Stimulated activated naive CD4-positive, alpha-beta T cell treated with Interleukin-2 at 50 U/mL for 16 hours (primary cell): ENCODE data around the gene PRDX5.
A peak's percentile ranks its signal among the peaks of the same experiment; 100 is the strongest.

ENCODE experiments used
- DNase-seq: peaks from one replicate; lab custom pipeline; 2025; lab: John Stamatoyannopoulos, UW

PRDX5 gene

DNA sequence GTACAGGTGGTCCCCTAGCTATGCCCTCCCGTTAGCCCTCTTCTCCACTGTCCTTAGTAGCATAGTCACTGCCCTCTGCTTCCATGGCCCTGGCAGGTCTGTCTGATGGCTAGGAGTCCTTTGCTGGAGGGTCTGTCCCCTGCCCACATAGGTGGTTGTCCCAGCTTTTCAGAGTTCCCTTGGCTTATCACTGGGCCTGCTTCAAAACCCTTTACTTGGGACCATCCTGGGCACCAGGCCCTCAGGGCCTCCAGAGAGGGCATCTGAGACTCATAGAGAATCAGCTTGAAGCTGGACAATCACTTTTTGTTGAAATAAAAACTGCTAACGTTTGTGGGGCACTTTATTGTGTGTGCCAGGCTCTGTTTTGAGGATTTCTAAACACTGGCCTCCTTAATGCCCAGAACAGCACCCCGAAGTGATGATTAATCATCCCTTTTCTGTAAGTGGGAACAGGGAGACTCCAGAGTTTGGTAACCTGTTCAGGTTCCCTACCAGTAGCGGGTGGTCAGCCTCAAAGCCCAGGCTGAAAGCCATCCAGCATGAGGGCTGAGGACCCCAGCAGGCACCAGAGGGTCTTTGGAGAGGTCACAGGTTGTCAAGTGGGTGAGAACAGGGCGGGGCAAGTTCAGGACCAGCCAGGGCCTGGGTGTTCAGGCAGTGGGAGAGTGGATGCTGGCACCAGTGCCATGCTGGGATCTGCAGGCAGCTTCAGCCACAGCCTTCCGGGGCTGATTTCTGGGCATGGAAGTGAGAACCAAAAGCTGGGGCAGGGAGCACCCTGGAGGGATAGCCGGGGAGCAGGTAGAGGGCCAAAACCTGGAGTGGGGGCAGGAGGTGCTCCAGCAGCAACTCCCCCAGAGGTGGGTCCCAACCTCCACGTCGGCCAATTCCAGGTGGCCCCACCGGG lies 27.3 kb upstream of the PRDX5 start:
- DNase-seq = no peak

- no peak for DNase-seq
Observed at GRCh38 chr11:64291262-64291751, 26.6 kb upstream of the PRDX5 start, which contains the start of gene KCNK4. Gene KCNK4, plus strand, starts transcription at chr11:64291302. Its CDS starts 1,717 bp downstream, at chr11:64293019.

DNA sequence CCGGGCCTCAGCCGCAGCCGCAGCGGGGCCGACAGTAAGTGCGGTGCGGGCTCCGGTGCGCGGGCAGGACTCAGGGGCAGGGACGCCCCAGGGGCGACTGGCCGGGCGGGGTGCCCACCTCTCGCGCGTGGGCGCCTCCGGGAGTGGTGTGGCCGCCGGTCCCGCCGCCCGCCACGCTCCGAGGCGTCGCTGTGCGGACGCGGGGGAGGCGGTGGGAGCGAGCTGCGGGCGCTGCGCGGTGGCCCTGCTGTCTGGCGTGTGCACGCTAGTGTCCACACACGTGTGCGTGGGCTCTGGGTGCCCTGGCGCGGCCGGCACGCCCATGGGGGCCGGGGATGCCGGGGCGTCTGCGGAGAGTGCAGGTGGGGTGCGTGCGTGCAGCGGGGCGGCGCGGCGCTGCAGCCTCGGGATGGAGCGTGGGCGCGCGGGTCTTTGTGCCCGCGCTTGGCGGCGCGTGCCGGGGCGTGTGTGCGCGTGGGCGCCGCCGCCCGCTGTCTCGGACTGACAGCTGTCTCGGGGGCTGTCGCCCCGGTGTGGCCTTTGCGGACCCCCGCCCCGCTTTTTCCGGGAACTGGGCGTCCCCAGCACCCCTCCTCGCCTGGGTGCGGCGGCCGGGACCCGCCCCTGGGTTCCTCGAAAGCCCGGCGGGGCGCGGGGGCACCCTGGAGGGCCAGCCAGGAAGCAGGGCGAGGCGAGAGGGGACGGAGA lies 26.0 kb upstream of the PRDX5 start:
- no peak for DNase-seq

DNA sequence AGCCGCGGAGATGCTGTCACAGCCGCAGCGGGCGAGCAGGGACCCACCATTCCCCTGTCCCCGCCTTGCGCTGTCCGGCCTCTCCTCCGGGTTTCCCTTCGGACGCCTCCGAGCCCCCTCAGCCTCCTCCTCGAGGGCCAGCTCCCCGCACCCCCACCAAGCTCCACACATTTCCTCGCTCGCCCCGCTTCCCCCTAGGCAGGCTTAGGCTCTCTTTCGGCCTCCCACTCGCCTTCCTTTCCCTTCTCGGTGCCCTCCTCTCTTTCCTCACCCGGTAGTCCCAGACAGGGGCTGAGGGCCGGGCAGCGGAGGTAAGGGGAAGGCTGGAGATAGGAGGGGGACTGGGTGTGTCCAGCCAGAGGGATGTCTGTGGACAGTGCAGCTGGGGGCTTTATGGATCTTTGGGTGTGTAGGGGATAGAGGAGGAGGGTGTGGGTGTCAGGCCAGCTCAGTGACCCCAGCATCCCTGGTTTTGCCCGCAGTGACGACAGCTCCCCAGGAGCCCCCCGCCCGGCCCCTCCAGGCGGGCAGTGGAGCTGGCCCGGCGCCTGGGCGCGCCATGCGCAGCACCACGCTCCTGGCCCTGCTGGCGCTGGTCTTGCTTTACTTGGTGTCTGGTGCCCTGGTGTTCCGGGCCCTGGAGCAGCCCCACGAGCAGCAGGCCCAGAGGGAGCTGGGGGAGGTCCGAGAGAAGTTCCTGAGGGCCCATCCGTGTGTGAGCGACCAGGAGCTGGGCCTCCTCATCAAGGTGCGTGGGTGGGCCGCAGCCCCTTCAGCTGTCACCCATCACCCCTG lies 25.3 kb upstream of the PRDX5 start:
- no peak for DNase-seq

- no peak for DNase-seq
Observed at GRCh38 chr11:64294774-64295173, 23.1 kb upstream of the PRDX5 start.

GRCh38 chr11:64295760-64296159 lies 22.2 kb upstream of the PRDX5 start:
- DNase-seq = no peak

- no peak for DNase-seq
Observed at GRCh38 chr11:64296236-64296635, 21.7 kb upstream of the PRDX5 start.

GRCh38 chr11:64296830-64297698 lies 20.9 kb upstream of the PRDX5 start:
- no peak for DNase-seq

GRCh38 chr11:64297699-64298358 lies 20.1 kb upstream of the PRDX5 start:
- no peak for DNase-seq

DNA sequence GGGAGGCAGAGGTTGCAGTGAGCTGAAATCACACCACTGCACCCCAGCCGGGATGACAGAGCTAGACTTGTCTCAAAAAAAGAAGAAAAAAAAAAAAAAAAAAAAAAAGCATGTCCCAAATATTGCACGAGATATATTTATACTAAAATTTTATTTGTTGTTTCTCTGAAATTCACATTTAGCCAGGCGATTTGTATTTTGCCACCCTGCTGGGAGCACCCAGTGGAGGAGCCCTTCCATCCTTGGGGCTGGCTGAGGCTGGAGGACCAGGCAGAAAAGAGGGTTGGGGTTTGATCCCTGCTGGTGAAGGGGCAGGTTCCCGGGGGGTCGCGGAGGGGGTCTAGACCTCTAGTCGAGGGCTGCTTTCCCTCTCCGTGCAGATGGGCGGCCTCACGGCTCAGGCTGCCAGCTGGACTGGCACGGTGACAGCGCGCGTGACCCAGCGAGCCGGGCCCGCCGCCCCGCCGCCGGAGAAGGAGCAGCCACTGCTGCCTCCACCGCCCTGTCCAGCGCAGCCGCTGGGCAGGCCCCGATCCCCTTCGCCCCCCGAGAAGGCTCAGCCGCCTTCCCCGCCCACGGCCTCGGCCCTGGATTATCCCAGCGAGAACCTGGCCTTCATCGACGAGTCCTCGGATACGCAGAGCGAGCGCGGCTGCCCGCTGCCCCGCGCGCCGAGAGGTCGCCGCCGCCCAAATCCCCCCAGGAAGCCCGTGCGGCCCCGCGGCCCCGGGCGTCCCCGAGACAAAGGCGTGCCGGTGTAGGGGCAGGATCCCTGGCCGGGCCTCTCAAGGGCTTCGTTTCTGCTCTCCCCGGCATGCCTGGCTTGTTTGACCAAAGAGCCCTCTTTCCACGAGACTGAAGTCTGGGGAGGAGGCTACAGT lies 18.7 kb upstream of the PRDX5 start:
- no peak for DNase-seq

GRCh38 chr11:64299847-64300648 lies 17.9 kb upstream of the PRDX5 start, which contains the start of gene CATSPERZ:
Gene CATSPERZ, plus strand, starts transcription at chr11:64300358. Its CDS starts 53 bp downstream, at chr11:64300411.
- DNase-seq = peak; percentile 9

DNA sequence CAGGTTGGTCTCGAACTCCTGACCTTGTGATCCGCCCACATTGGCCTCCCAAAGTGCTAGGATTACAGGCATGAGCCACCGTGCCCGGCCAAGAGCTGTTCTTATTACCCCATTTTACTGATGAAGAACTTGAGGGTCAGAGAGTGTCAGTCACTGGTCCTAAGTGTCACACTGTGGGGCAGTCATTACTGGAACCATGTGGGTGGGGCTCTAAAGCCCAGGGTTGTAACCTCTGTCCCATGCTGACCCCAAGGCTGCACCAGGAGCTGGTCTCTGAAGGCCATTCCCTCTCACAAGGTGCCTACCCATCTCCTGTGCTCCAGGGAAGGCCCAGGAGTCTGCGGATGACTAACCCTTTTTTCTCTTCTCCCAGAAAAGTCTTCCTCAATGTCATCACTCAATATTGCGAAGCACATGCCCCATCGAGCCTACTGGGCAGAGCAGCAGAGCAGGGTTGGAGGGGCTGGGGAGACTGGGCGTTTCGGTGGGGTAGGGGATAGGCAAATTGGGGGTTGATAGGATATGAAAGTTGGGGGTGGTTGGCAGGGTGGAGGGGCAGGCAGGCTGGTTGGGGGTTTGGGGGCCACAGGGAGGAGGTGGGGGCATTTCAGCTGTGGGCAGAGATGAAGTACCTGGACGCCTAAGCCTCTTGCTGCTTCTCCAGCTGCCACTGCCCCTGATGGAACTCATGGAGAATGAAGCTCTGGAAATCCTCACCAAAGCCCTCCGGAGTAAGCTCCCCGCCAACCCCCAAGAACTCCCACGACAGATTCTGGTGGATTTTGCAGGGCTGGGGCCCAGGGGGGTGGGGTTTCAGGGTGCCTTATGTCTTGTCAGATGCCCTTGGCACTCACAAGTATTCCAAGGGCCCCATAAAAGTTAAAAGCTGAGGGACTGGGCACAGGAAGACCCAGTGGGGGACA lies 14.6 kb upstream of the PRDX5 start:
- DNase-seq = no peak

GRCh38 chr11:64304032-64304315 lies 13.9 kb upstream of the PRDX5 start:
- no peak for DNase-seq

DNA sequence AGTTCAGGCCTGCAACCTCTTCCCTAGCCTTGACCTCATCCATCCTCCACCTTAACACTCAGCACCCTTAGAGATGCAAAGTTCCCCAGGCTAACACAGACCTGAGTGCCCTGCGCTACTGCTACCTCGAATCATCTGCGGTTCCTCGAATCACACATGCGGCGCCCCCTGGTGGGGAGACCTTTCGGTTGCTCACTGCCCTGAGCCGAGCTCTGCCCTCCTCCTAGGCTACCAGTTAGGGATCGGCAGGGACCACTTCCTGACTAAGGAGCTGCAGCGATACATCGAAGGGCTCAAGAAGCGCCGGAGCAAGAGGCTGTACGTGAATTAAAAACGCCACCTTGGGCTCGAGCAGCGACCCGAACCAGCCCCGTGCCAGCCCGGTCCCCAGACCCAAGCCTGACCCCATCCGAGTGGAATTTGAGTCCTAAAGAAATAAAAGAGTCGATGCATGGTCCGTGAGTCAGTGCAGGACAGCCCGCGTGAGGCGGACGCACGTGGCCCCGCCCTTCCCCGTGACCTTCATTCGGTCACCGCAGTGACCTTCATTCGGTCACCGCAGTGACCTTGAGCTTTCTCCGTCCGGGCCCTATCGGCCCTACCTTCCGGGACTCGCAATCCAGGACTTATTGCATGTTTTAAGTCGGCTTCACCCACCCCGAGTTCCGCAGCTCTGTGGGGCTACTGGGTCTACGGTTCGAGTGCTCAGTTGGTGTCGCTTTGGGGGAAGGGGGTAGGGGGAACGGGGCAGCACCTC lies 13.4 kb upstream of the PRDX5 start:
- peak; percentile 90 for DNase-seq

DNA sequence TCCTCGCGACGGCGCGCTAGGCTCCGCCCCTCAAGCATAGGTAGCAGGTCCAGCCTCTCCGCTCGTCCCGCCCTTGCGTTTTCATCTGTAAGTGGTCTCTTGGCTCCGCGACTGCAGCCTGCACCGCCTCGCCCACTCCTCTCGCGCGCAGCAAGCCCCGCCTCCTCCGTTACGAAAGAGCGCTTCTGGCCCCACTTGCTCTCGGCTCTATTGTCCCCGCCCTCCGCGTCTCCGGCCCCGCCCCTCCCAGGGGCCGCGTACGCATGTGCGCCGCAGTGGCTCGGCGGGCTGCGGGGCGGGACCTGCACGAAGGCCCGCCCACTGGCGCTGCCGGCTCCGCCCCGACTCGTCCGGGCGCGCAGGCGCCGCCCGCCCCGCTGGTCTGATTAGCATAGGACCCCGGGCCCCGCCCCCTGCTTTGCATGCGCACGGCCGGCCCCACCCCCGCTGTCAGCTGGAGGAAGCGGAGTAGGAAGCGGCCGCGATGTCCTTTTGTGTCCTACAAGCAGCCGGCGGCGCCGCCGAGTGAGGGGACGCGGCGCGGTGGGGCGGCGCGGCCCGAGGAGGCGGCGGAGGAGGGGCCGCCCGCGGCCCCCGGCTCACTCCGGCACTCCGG lies 12.7 kb upstream of the PRDX5 start, which contains the start of gene ESRRA:
Gene ESRRA, plus strand, starts transcription at position 450 of the 616 bp plus-strand sequence. CDS start 1,656 bp downstream, outside the sequence.
- DNase-seq = peak; percentile 100
